HepG2 (cell line): ENCODE measurements around the gene SOCS3. TPM values are rescaled to one million over a fixed set of nuclear protein-coding genes. Genes with fewer than 3 reads are reported as not detected.
A peak's percentile ranks its signal among the peaks of the same experiment; 100 is the strongest.

ENCODE experiments used
- BCLAF1 ChIP-seq: fragments of 450-650 bp; IDR thresholded peaks from 2 replicates; pipeline ENCODE4 v1.6.1; 2017; ENCODE audit warnings: mild to moderate bottlenecking
- E2F5 ChIP-seq: sonication (generic); formaldehyde crosslinking; conservative IDR thresholded peaks from 2 replicates; pipeline ENCODE4 v1.4.0; 2020; ENCODE audit warnings: missing genetic modification reagents
- FOXA1 ChIP-seq, 2 experiments: fragments of 450-650 bp in 1 of 2; sonication (generic) in 1 of 2; formaldehyde crosslinking in 1 of 2; IDR thresholded peaks; 2 replicates each; pipeline versions ENCODE4 v1.4.0 to v1.6.1; 2016 to 2020; ENCODE audit warnings: missing genetic modification reagents in 1 of 2
- FOXM1 ChIP-seq: sonication (generic); formaldehyde crosslinking; IDR thresholded peaks from 2 replicates; pipeline ENCODE4 v1.5.0; 2020; ENCODE audit warnings: missing genetic modification reagents
- FOXP4 ChIP-seq: sonication (generic); formaldehyde crosslinking; IDR thresholded peaks from 2 replicates; pipeline ENCODE4 v1.4.0; 2020; ENCODE audit warnings: missing genetic modification reagents
- KAT8 ChIP-seq: IDR thresholded peaks from 2 replicates; pipeline ENCODE4 v1.6.1; 2016; ENCODE audit warnings: missing genetic modification reagents, missing compliant biosample characterization
- KDM5B ChIP-seq: sonication (generic); formaldehyde crosslinking; IDR thresholded peaks from 2 replicates; pipeline ENCODE4 v1.4.0; 2020; ENCODE audit warnings: missing genetic modification reagents, mild to moderate bottlenecking, borderline replicate concordance
- NFE2L1 ChIP-seq: sonication (generic); formaldehyde crosslinking; IDR thresholded peaks from 2 replicates; pipeline ENCODE4 v1.4.0; 2020; ENCODE audit warnings: missing genetic modification reagents, mild to moderate bottlenecking, borderline replicate concordance
- NR2F6 ChIP-seq, 2 experiments: IDR thresholded peaks; 2 replicates each; pipeline ENCODE4 v1.6.1; 2016; ENCODE audit warnings: antibody characterized with exemption in 1 of 2, mild to moderate bottlenecking in 1 of 2
- SP5 ChIP-seq: IDR thresholded peaks from 2 replicates; pipeline ENCODE4 v1.6.1; 2016; ENCODE audit warnings: low read depth, borderline replicate concordance
- SPEN ChIP-seq: sonication (generic); formaldehyde crosslinking; IDR thresholded peaks from 2 replicates; pipeline ENCODE4 v1.5.1; 2020; ENCODE audit warnings: low read depth, mild to moderate bottlenecking, missing genetic modification reagents
- TBX3 ChIP-seq: fragments of 450-650 bp; IDR thresholded peaks from 2 replicates; pipeline ENCODE4 v1.6.1; 2017; ENCODE audit warnings: antibody characterized with exemption, mild to moderate bottlenecking, inconsistent platforms, borderline replicate concordance
- TEAD3 ChIP-seq: optimal IDR thresholded peaks from 2 replicates; pipeline ENCODE3; 2016; ENCODE audit warnings: borderline replicate concordance
- ZBED4 ChIP-seq: sonication (generic); formaldehyde crosslinking; IDR thresholded peaks from 2 replicates; pipeline ENCODE4 v1.4.0; 2020; ENCODE audit warnings: missing genetic modification reagents, borderline replicate concordance
- ZBTB3 ChIP-seq: sonication (generic); formaldehyde crosslinking; IDR thresholded peaks from 2 replicates; pipeline ENCODE4 v1.4.0; 2020; ENCODE audit warnings: low read depth, mild to moderate bottlenecking, moderate library complexity, missing genetic modification reagents, borderline replicate concordance
- ZNF121 ChIP-seq: sonication (generic); formaldehyde crosslinking; IDR thresholded peaks from 2 replicates; pipeline ENCODE4 v1.5.0; 2020; ENCODE audit warnings: mild to moderate bottlenecking, missing genetic modification reagents
- ZNF674 ChIP-seq: sonication (generic); formaldehyde crosslinking; IDR thresholded peaks from 2 replicates; pipeline ENCODE4 v1.5.0; 2020; ENCODE audit warnings: low read depth, mild to moderate bottlenecking, missing genetic modification reagents
- polyA plus RNA-seq, 8 experiments: library from polyadenylated mRNA; depleted of rRNA in 3 of 8; stranded (reverse) in 7 of 8; unstranded in 1 of 8; fragments of >200 nt; fragmentation: Illumina TruSeq in 4 of 8; extraction: Trizol in 4 of 8; gene quantifications; 2 replicates each; pipeline versions ENCODE4 v1.2.1 to v1.2.3, GENCODE V29; 2011 to 2016; ENCODE audit warnings: low read depth in 4 of 8, missing spikeins in 1 of 8, mixed read lengths in 1 of 8; ENCODE audit not compliant: insufficient read depth in 1 of 8
- total RNA-seq, 5 experiments: library from RNA; depleted of rRNA; stranded (reverse); fragments of >200 nt; fragmentation: Illumina TruSeq; extraction: Trizol; gene quantifications; 2 replicates each; pipeline ENCODE4 v1.2.3, GENCODE V29; 2016; ENCODE audit warnings: low read depth in 1 of 5

The SOCS3 gene
- total and polyA plus RNA-seq, 2 of the 13 experiments (the other 11 are each of a cell fraction or from before 2014, with no cell fraction given), result 0.77 to 2.4 TPM

GRCh38 chr17:78396441-78397337, 36.8 kb upstream of the SOCS3 start (continued):
- TF ChIP-seq ZBED4 (peak; percentile 75; the same call in 1 of the 2 replicates), ZNF121 (CRISPR knock-in tag) (peak; percentile 75), FOXM1 (CRISPR knock-in tag) (no peak), TEAD3 (peak; percentile 40), NFE2L1 (no peak), ZNF674 (no peak), KAT8 (0 out of 2 replicates have a peak, but pooled peaks have one; percentile 18), KDM5B (CRISPR knock-in tag) (peak; percentile 39; the same call in 1 of the 2 replicates), E2F5 (CRISPR knock-in tag) (no peak), SP5 (CRISPR knock-in tag) (no peak), BCLAF1 (no peak), TBX3 (peak; percentile 6; the same call in 1 of the 2 replicates), SPEN (CRISPR knock-in tag) (0 out of 2 replicates have a peak, but pooled peaks have one; percentile 23), FOXP4 (CRISPR knock-in tag) (peak; percentile 38; the same call in 1 of the 2 replicates), FOXA1 (IDR thresholded peaks at IDR 0.05) (no peak), FOXA1 (CRISPR knock-in tag; IDR thresholded peaks at IDR 0.05) (peak; percentile 45; the same call in 1 of the 2 replicates), ZBTB3 (CRISPR knock-in tag) (no peak), NR2F6 (IDR thresholded peaks at IDR 0.05) (no peak), NR2F6 (CRISPR knock-in tag; IDR thresholded peaks at IDR 0.05) (peak; percentile 56; the same call in 1 of the 2 replicates)
